ENCODE measurements around the gene ATP2A3.

DNA sequence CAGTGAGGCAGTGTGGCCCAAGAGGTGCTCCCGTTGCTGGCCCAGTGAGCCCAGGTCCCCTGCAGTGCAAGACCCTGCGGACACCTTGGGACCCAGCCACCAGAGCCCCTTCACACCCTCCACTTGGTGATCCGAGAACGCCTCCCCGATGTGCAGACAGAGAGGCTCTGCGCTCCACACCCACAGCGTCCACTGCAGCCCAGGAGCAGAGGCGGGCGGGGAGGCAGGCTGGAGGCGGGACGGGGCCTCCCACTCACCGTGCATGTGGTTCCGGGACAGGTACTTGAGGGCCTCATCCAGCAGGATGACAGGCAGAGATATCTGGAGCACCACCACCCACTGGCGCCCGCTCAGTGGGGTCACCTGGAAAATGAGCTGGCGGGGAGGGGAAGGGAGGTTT lies 35.8 kb downstream of the ATP2A3 start:
- TF ChIP-seq, protein P1, sequence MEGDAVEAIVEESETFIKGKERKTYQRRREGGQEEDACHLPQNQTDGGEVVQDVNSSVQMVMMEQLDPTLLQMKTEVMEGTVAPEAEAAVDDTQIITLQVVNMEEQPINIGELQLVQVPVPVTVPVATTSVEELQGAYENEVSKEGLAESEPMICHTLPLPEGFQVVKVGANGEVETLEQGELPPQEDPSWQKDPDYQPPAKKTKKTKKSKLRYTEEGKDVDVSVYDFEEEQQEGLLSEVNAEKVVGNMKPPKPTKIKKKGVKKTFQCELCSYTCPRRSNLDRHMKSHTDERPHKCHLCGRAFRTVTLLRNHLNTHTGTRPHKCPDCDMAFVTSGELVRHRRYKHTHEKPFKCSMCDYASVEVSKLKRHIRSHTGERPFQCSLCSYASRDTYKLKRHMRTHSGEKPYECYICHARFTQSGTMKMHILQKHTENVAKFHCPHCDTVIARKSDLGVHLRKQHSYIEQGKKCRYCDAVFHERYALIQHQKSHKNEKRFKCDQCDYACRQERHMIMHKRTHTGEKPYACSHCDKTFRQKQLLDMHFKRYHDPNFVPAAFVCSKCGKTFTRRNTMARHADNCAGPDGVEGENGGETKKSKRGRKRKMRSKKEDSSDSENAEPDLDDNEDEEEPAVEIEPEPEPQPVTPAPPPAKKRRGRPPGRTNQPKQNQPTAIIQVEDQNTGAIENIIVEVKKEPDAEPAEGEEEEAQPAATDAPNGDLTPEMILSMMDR (IDR thresholded peaks at IDR 0.05; ENCODE audit: insufficient read depth, low read depth, low read length), result no peak
- no peak for TF ChIP-seq EZH2 (IDR thresholded peaks at IDR 0.05; ENCODE audit: insufficient read depth, low read length)

Data from astrocyte (in vitro differentiated cells and primary cell).